GM10266 (cell line): ENCODE results near the gene DPF3.

Experiments
- DNase-seq: peaks from one replicate; pipeline ENCODE4 v3.0.0; 2012; ENCODE audit errors: extremely low spot score
- TF ChIP-seq, protein P1 (sequence below): IDR thresholded peaks from 2 replicates; pipeline ENCODE4 v1.5.1; 2012; ENCODE audit warnings: mild to moderate bottlenecking, low read depth; ENCODE audit not compliant: control insufficient read depth, insufficient read depth; ENCODE audit errors: missing control alignments

Gene DPF3

DNA sequence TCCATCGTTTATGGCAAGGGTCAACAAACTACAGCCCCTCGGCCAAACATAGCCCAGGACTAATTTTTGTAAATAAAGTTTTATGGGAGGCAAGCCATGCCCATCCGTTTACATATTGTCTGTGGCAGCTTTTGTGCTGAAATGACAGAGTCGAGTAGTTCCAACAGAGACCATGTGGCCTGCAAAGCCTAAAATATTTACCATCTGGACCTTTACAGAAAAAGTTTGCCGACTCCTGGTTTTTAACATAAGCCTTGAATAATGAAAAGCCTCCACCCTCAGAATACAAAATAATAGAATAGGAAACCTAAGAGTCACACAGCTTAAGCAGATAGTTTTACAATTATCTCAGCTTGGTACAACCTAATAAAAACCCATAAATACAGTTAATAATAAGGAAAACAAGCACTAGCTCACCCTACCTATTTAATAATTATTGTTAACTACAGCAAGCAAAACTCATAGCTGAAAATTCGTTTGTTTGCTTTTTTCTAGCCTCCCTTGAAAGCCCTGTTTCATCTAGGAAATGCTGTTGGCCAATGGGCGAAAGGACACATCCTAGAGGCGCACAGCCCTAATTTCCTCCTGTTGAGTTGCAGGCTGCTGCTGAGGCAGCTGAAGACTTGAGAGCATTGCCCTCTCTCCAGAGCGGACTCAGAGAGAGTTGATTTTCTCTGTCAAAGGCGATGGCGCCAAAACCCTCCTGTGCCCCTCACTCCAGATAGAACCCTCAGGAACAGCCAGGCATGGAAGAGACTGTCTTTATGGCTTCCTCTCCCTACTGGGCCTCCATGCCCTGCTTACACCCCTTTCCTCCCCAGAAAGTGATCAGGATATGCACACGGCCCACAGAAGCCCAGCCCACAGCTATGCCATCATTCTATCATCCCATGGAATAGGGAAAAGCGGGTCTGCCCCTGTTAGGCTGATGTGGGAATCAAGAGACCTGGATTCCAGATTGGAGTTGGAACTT, 107.2 kb downstream of the DPF3 start:
- TF ChIP-seq, protein P1, sequence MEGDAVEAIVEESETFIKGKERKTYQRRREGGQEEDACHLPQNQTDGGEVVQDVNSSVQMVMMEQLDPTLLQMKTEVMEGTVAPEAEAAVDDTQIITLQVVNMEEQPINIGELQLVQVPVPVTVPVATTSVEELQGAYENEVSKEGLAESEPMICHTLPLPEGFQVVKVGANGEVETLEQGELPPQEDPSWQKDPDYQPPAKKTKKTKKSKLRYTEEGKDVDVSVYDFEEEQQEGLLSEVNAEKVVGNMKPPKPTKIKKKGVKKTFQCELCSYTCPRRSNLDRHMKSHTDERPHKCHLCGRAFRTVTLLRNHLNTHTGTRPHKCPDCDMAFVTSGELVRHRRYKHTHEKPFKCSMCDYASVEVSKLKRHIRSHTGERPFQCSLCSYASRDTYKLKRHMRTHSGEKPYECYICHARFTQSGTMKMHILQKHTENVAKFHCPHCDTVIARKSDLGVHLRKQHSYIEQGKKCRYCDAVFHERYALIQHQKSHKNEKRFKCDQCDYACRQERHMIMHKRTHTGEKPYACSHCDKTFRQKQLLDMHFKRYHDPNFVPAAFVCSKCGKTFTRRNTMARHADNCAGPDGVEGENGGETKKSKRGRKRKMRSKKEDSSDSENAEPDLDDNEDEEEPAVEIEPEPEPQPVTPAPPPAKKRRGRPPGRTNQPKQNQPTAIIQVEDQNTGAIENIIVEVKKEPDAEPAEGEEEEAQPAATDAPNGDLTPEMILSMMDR: no peak
- DNase-seq: no peak

DNA sequence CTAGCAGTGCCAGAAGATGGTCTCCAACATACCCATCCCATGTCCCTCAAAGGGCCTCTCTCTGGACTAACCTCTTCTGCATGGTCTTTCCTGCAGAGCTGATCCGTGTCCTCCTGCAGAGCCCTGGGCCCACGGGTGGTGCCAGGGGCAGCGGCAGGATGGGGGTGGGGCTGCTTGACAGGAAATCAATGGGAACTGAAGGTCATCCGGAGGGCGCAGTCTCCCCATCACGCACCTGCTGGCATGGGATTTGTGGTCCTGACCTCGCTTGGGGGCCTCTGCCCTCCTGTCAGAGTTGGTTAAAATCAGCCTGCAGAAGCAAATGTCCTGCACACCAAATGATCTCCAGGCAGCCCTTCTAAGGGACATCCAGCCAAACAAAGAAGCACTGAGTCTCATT, 110.2 kb downstream of the DPF3 start:
- TF ChIP-seq, protein P1: no peak
- no peak for DNase-seq

DNA sequence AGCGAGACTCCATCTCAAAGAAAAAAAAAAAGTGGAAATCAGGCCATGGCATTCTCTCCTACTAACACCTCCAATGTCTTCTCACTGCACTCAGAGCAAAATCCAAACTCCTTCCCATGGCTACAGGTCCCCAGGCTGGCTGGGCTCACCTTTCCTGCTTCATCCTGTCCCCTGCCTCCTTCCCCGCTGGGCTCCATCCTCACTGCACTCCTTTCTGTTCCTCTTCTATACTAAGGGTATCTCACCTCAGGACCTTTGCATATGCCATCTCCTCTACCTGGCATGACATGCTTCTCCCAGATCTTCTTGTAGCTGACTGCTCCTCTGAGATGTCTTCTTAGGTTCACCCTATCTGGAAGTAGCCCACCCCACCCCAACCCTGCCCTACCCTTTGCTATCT, 111.1 kb downstream of the DPF3 start:
- TF ChIP-seq, protein P1: no peak

DNA sequence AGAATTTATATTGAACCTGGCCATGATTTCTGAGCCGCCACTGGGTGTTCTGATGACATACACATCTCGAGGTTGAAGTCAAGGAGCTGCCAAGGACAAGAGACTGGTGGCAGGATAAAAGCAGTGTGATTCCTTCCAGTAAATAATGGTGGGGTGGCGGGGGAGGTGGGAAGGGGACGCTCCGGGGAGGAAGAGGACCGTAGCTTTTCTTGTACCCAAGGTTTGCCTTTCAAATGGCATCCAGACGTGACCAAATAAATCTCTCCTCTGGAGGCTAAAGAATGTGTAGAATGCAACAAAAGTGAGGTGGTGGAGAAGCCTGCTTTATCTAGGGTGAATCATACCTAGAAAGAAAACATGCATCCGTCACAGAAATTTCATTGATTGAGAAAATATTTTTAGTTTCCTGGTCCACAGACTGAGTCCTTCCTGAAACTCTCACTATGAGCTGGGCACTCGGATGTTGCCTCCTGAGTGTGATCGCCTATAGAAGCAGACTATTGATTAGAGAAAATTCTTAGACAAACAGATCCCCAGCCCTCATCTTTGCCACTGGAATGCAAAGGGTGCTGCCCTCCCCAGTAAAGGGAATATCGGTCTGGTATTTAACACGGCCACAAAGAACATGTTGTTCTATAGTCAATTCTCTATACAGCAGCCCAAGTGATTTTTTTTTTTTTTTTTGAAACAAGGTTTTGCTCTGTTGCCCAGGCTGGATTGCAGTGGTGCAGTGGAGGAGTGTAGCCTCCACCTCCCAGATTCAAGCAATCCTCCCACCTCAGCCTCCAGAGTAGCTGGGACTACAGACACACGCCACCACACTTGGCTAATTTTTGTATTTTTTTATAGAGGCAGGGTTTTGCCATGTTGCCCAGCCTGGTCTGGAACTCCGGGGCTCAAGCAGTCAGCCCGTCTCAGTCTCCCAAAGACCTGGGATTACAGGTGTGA, 112.1 kb downstream of the DPF3 start:
- TF ChIP-seq, protein P1: no peak
- no peak for DNase-seq

More for the DNA sequence above, 111.1 kb downstream of the DPF3 start:
- no peak for DNase-seq

DNA sequence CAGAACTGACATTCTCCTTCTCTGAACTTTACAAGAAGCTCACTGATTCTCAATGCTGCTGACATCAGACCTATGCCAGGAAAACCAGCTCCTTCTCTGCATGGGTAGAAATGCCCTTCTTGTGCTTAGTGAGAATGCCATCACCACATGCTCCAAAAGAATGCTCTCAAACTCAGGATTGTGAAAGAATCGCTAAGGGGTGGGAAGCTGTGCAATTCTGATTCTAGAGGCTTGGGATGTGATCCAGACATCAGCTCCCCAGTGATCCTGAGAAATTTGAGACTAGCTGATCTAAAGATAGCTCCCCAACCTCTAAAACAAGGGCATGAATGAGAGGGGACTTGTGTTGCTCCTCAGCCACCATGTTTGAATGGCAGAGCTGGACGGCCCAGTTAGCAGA, 113.2 kb downstream of the DPF3 start:
- TF ChIP-seq, protein P1: no peak
- no peak for DNase-seq

DNA sequence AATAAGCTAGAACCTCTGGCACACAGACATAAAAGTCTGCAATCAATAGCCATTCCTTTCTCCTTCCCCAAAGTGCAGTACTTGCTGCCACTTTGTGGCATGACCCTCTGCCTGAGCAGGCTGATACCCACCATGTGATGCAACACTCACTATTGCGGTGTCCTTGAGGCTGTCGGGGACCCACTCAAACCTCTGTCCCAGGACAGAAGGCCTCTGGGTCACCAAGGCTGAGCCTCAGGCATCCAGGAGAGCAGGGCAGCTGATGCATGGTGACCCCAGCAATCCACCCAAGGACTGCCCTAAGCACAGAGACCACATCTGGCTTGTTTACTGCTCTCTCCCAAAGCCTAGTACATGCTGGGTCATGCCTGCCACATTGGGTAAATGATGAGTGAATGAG, 114.2 kb downstream of the DPF3 start:
- TF ChIP-seq, protein P1: no peak
- DNase-seq: no peak
